GM23338 (cell line): ENCODE results near the gene SUGP1. TPM values are rescaled to one million over a fixed set of nuclear protein-coding genes. Genes with fewer than 3 reads are reported as not detected.
A peak's percentile ranks its signal among the peaks of the same experiment; 100 is the strongest.

Experiments
- ATAC-seq: fragments of 200-7000 bp; cut with Tn5 transposase; 3 replicates; pipeline ENCODE4 v1.9.1; 2020
- DNase-seq: peaks from one replicate; pipeline ENCODE4 v3.0.0-alpha.2; 2015; ENCODE audit warnings: low spot score
- H2AFZ ChIP-seq: fragments of 200-600 bp; sonication (generic); 2 replicates; pipeline ENCODE4 v1.8.0; 2016; ENCODE audit warnings: antibody characterized with exemption, mild to moderate bottlenecking, moderate library complexity
- H3F3A ChIP-seq: fragments of 200-600 bp; sonication (generic); replicated peaks from 2 replicates; pipeline ENCODE4 v1.8.0; 2017; ENCODE audit warnings: antibody characterized with exemption, mixed run types, low read depth
- H3K27ac ChIP-seq: fragments of 200-600 bp; sonication (generic); 2 replicates; pipeline ENCODE4 v1.6.1; 2016; ENCODE audit warnings: low read depth
- H3K27me3 ChIP-seq: fragments of 200-600 bp; sonication (generic); 2 replicates; pipeline ENCODE4 v1.8.0; 2016; ENCODE audit warnings: mild to moderate bottlenecking, mixed run types, moderate library complexity; ENCODE audit not compliant: insufficient read depth
- H3K36me3 ChIP-seq: fragments of 200-600 bp; sonication (generic); 2 replicates; pipeline ENCODE4 v1.8.0; 2016; ENCODE audit warnings: mild to moderate bottlenecking; ENCODE audit not compliant: insufficient read depth
- H3K4me1 ChIP-seq: fragments of 200-600 bp; sonication (generic); 2 replicates; pipeline ENCODE4 v1.8.0; 2016; ENCODE audit warnings: mild to moderate bottlenecking, moderate library complexity; ENCODE audit not compliant: insufficient read depth
- H3K4me2 ChIP-seq: fragments of 200-600 bp; sonication (generic); 2 replicates; pipeline ENCODE4 v1.7.1; 2017; ENCODE audit warnings: mixed run types
- H3K4me3 ChIP-seq: fragments of 200-600 bp; sonication (generic); 2 replicates; pipeline ENCODE4 v1.6.1; 2016; ENCODE audit warnings: mixed run types
- H3K79me2 ChIP-seq: fragments of 200-600 bp; sonication (generic); replicated peaks from 2 replicates; pipeline ENCODE4 v1.8.0; 2017; ENCODE audit warnings: mild to moderate bottlenecking; ENCODE audit not compliant: insufficient read depth
- H3K9me2 ChIP-seq: fragments of 200-600 bp; sonication (generic); 2 replicates; pipeline ENCODE4 v1.8.0; 2017; ENCODE audit not compliant: insufficient read depth
- H4K20me1 ChIP-seq: fragments of 200-600 bp; sonication (generic); replicated peaks from 2 replicates; pipeline ENCODE4 v1.8.0; 2017; ENCODE audit warnings: mild to moderate bottlenecking; ENCODE audit not compliant: insufficient read depth
- H3K27ac Mint-ChIP-seq: 2 replicates; pipeline ENCODE4 v1.8.0; 2020; ENCODE audit warnings: inconsistent platforms, mild to moderate bottlenecking, moderate library complexity, mixed read lengths
- H3K27me3 Mint-ChIP-seq: 3 replicates; pipeline ENCODE4 v1.8.0; 2022; ENCODE audit warnings: low read depth, mild to moderate bottlenecking, moderate library complexity, mixed read lengths, inconsistent platforms; ENCODE audit not compliant: insufficient read depth, poor library complexity
- H3K36me3 Mint-ChIP-seq: 3 replicates; pipeline ENCODE4 v1.8.0; 2021; ENCODE audit warnings: low read depth, mild to moderate bottlenecking, inconsistent platforms, moderate library complexity, mixed read lengths
- H3K4me1 Mint-ChIP-seq: 3 replicates; pipeline ENCODE4 v1.8.0; 2020; ENCODE audit warnings: mild to moderate bottlenecking, inconsistent platforms, mixed read lengths
- H3K4me3 Mint-ChIP-seq: 3 replicates; pipeline ENCODE4 v1.8.0; 2021; ENCODE audit warnings: moderate library complexity, mild to moderate bottlenecking, inconsistent platforms, mixed read lengths
- H3K9me3 Mint-ChIP-seq: 3 replicates; pipeline ENCODE4 v1.8.0; 2020; ENCODE audit warnings: moderate library complexity, mild to moderate bottlenecking, inconsistent platforms, mixed read lengths
- EZH2phosphoT487 ChIP-seq: fragments of 200-600 bp; sonication (generic); IDR thresholded peaks from one replicate; pipeline ENCODE4 v1.8.1; 2018; ENCODE audit warnings: antibody characterized with exemption; ENCODE audit not compliant: unreplicated experiment
- NANOG ChIP-seq: IDR thresholded peaks from 2 replicates; pipeline ENCODE4 v1.6.1; 2016; ENCODE audit warnings: antibody characterized with exemption, borderline replicate concordance
- POLR2AphosphoS5 ChIP-seq: IDR thresholded peaks from 2 replicates; pipeline ENCODE4 v1.6.1; 2016; ENCODE audit warnings: antibody characterized with exemption, low read depth
- ZNF114 ChIP-seq: fragments of 250-450 bp; sonication (Bioruptor Pico); IDR thresholded peaks from 2 replicates; pipeline ENCODE4 v1.5.0; 2020; ENCODE audit warnings: mild to moderate bottlenecking, moderate library complexity
- ZNF331 ChIP-seq: fragments of 250-450 bp; sonication (Bioruptor Pico); IDR thresholded peaks from 2 replicates; pipeline ENCODE4 v1.5.0; 2020; ENCODE audit warnings: low read depth, mild to moderate bottlenecking, moderate library complexity
- ZNF462 ChIP-seq: fragments of 250-450 bp; sonication (Bioruptor Pico); IDR thresholded peaks from 2 replicates; pipeline ENCODE4 v1.5.0; 2020; ENCODE audit warnings: mild to moderate bottlenecking, moderate library complexity
- polyA plus RNA-seq: library from polyadenylated mRNA; unstranded; fragments of >200 nt; fragmentation: Nextera tagmentation; extraction: Ambion mirVana; gene quantifications from 2 replicates; pipeline ENCODE4 v1.2.1, GENCODE V29; 2016
- total RNA-seq: library from RNA; depleted of rRNA; stranded (reverse); fragments of >200 nt; shearing (Covaris generic); gene quantifications from 2 replicates; pipeline ENCODE4 v1.2.3, GENCODE V29; 2014
- TF ChIP-seq, protein P1 (sequence below): IDR thresholded peaks from 2 replicates; pipeline ENCODE4 v1.6.1; 2016; ENCODE audit warnings: antibody characterized with exemption
- TF ChIP-seq, protein P2 (sequence below): IDR thresholded peaks from one replicate; pipeline ENCODE4 v1.6.1; 2018; ENCODE audit warnings: antibody characterized with exemption; ENCODE audit not compliant: unreplicated experiment

The SUGP1 gene
- total and polyA plus RNA-seq, 2 experiments from 2014 or later = 38.6 to 61.6 TPM

- Histone ChIP-seq H3K4me2 (peak overlapping the region; percentile 98), H3K9me2 (no peaks in the 10 kb centered on the region), H3K36me3 (peaks cover 6% of the 10 kb centered on the region), H3K4me3 (peak overlapping the region; percentile 99), H3K79me2 (peaks cover 72% of the 10 kb centered on the region), H3K4me1 (peaks cover 14% of the 10 kb centered on the region), H4K20me1 (peaks cover 34% of the 10 kb centered on the region; the same call in 1 of the 2 replicates), H3F3A (peaks cover 11% of the 10 kb centered on the region; the same call in 1 of the 2 replicates), H2AFZ (peak overlapping the region; percentile 84; the same call in 1 of the 2 replicates), H3K27ac (peak overlapping the region; percentile 98), H3K27me3 (no peaks in the 10 kb centered on the region)
- no peak for TF ChIP-seq POLR2AphosphoS5
- no peak for TF ChIP-seq ZNF331 (CRISPR knock-in tag)
- no peak for TF ChIP-seq NANOG
- no peak for TF ChIP-seq EZH2phosphoT487
- H3K4me1 Mint-ChIP-seq = peaks cover 13% of the 10 kb centered on the region; the same call in 1 of the 3 replicates
- DNase-seq (peak; percentile 34), ATAC-seq (peak; percentile 20)
- H3K27ac Mint-ChIP-seq = peak overlapping the region; percentile 100
- no peaks in the 10 kb centered on the region for H3K9me3 Mint-ChIP-seq
- H3K4me3 Mint-ChIP-seq = peak overlapping the region; percentile 97
- H3K27me3 Mint-ChIP-seq = peaks cover 17% of the 10 kb centered on the region
- H3K36me3 Mint-ChIP-seq = peaks cover 31% of the 10 kb centered on the region
Measured at GRCh38 chr19:19319732-19320360, 463 bp downstream of the SUGP1 start.

DNA sequence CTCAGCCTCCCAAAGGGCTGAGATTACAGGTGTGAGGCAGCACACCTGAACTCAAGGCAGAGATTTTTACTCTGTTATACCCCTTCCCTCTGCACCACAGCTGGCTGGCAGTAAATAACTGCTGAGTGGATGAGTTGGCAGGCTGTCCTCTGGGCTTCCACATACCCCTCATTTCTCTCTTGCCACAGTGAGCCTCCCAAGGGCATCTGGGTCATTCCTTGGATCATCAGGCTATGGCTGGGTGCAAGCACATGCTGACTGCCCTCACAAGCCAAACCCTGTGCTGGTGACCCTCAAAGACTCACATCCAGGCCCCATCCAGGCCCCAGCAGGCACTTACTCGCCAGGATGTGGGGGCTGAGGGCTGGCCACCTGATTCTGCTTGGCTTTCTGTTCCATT is 4.2 kb downstream of the SUGP1 start:
- no peak overlapping the region for H3K4me3 Mint-ChIP-seq
- no peak for TF ChIP-seq POLR2AphosphoS5
- TF ChIP-seq ZNF331 (CRISPR knock-in tag) = no peak
- no peak for TF ChIP-seq EZH2phosphoT487
- no peak for TF ChIP-seq ZNF462 (CRISPR knock-in tag)
- TF ChIP-seq ZNF114 = no peak
- TF ChIP-seq, protein P1, sequence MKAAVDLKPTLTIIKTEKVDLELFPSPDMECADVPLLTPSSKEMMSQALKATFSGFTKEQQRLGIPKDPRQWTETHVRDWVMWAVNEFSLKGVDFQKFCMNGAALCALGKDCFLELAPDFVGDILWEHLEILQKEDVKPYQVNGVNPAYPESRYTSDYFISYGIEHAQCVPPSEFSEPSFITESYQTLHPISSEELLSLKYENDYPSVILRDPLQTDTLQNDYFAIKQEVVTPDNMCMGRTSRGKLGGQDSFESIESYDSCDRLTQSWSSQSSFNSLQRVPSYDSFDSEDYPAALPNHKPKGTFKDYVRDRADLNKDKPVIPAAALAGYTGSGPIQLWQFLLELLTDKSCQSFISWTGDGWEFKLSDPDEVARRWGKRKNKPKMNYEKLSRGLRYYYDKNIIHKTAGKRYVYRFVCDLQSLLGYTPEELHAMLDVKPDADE = no peak
- TF ChIP-seq NANOG = no peak
- TF ChIP-seq, protein P2, sequence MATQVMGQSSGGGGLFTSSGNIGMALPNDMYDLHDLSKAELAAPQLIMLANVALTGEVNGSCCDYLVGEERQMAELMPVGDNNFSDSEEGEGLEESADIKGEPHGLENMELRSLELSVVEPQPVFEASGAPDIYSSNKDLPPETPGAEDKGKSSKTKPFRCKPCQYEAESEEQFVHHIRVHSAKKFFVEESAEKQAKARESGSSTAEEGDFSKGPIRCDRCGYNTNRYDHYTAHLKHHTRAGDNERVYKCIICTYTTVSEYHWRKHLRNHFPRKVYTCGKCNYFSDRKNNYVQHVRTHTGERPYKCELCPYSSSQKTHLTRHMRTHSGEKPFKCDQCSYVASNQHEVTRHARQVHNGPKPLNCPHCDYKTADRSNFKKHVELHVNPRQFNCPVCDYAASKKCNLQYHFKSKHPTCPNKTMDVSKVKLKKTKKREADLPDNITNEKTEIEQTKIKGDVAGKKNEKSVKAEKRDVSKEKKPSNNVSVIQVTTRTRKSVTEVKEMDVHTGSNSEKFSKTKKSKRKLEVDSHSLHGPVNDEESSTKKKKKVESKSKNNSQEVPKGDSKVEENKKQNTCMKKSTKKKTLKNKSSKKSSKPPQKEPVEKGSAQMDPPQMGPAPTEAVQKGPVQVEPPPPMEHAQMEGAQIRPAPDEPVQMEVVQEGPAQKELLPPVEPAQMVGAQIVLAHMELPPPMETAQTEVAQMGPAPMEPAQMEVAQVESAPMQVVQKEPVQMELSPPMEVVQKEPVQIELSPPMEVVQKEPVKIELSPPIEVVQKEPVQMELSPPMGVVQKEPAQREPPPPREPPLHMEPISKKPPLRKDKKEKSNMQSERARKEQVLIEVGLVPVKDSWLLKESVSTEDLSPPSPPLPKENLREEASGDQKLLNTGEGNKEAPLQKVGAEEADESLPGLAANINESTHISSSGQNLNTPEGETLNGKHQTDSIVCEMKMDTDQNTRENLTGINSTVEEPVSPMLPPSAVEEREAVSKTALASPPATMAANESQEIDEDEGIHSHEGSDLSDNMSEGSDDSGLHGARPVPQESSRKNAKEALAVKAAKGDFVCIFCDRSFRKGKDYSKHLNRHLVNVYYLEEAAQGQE = no peak

More for the DNA sequence above, 4.2 kb downstream of the SUGP1 start:
- no peaks in the 10 kb centered on the region for H3K27me3 ChIP-seq
- H3K4me3 ChIP-seq = no peak overlapping the region
- no peak overlapping the region for H2AFZ ChIP-seq
- DNase-seq = no peak
- Mint-ChIP-seq H3K36me3 (peaks cover 35% of the 10 kb centered on the region), H3K9me3 (no peaks in the 10 kb centered on the region; the same call in 2 of the 3 replicates), H3K27ac (no peak overlapping the region), H3K4me1 (peaks cover 7% of the 10 kb centered on the region; the same call in 1 of the 3 replicates), H3K27me3 (peaks cover 12% of the 10 kb centered on the region)
- peaks cover 42% of the 10 kb centered on the region for H3K79me2 ChIP-seq
- H3F3A ChIP-seq = peaks cover 3% of the 10 kb centered on the region; the same call in 1 of the 2 replicates
- H3K4me2 ChIP-seq = no peak overlapping the region
- no peaks in the 10 kb centered on the region for H3K9me2 ChIP-seq
- H4K20me1 ChIP-seq = peaks cover 16% of the 10 kb centered on the region; the same call in 1 of the 2 replicates
- peaks cover 5% of the 10 kb centered on the region; the same call in 1 of the 2 replicates for H3K36me3 ChIP-seq
- H3K4me1 ChIP-seq = peaks cover 5% of the 10 kb centered on the region; the same call in 1 of the 2 replicates
- 0 out of 2 replicates have a peak overlapping the region, but pooled peaks have one; percentile 63 for H3K27ac ChIP-seq
- no peak for ATAC-seq
